Hepatocyte (in vitro differentiated cells): Measurements from ENCODE around the gene WDTC1. TPM values are rescaled to one million over a fixed set of nuclear protein-coding genes. Genes with fewer than 3 reads are reported as not detected.

ENCODE experiments used
- DNase-seq: peaks from one replicate; pipeline ENCODE4 v3.0.0-alpha.2; 2016; ENCODE audit warnings: low spot score
- H2AFZ ChIP-seq: fragments of 200-600 bp; sonication (generic); 2 replicates; pipeline ENCODE4 v1.6.0; 2016; ENCODE audit warnings: antibody characterized with exemption, mild to moderate bottlenecking
- H3K27ac ChIP-seq: fragments of 200-600 bp; sonication (generic); 2 replicates; pipeline ENCODE4 v1.5.1; 2016; ENCODE audit warnings: mild to moderate bottlenecking
- H3K27me3 ChIP-seq: fragments of 200-600 bp; sonication (generic); 2 replicates; pipeline ENCODE4 v1.6.1; 2016
- H3K36me3 ChIP-seq: fragments of 200-600 bp; sonication (generic); replicated peaks from 2 replicates; pipeline ENCODE4 v1.5.1; 2016; ENCODE audit warnings: low read depth; ENCODE audit not compliant: insufficient read depth
- H3K4me1 ChIP-seq: fragments of 200-600 bp; sonication (generic); 2 replicates; pipeline ENCODE4 v1.5.1; 2016; ENCODE audit warnings: mild to moderate bottlenecking, moderate library complexity; ENCODE audit not compliant: insufficient read depth
- H3K4me2 ChIP-seq: fragments of 200-600 bp; sonication (generic); 2 replicates; pipeline ENCODE4 v1.6.0; 2016
- H3K4me3 ChIP-seq: fragments of 200-600 bp; sonication (generic); 2 replicates; pipeline ENCODE4 v1.5.1; 2016; ENCODE audit warnings: mild to moderate bottlenecking
- H3K79me2 ChIP-seq: fragments of 200-600 bp; sonication (generic); 2 replicates; pipeline ENCODE4 v1.6.0; 2017; ENCODE audit warnings: mild to moderate bottlenecking
- H3K9me2 ChIP-seq: fragments of 200-600 bp; sonication (generic); replicated peaks from 2 replicates; pipeline ENCODE4 v1.6.0; 2017; ENCODE audit warnings: mild to moderate bottlenecking; ENCODE audit not compliant: insufficient read depth
- H3K9me3 ChIP-seq: fragments of 200-600 bp; sonication (generic); 2 replicates; pipeline ENCODE4 v1.5.1; 2016; ENCODE audit warnings: low read depth, mild to moderate bottlenecking
- H4K20me1 ChIP-seq: fragments of 200-600 bp; sonication (generic); 2 replicates; pipeline ENCODE4 v1.6.0; 2016; ENCODE audit warnings: mild to moderate bottlenecking; ENCODE audit not compliant: insufficient read depth, poor library complexity, severe bottlenecking
- CTCF ChIP-seq: fragments of 200-600 bp; sonication (generic); IDR thresholded peaks from 2 replicates; pipeline ENCODE4 v1.5.1; 2016; ENCODE audit warnings: antibody characterized with exemption, mild to moderate bottlenecking; ENCODE audit not compliant: poor library complexity
- EZH2 ChIP-seq: fragments of 200-600 bp; sonication (generic); IDR thresholded peaks from 2 replicates; pipeline ENCODE4 v1.6.1; 2016; ENCODE audit warnings: antibody characterized with exemption, mild to moderate bottlenecking, borderline replicate concordance
- EZH2phosphoT487 ChIP-seq: fragments of 200-600 bp; sonication (generic); IDR thresholded peaks from one replicate; pipeline ENCODE4 v1.6.1; 2018; ENCODE audit warnings: antibody characterized with exemption, mild to moderate bottlenecking, low read depth, moderate library complexity; ENCODE audit not compliant: unreplicated experiment, severe bottlenecking
- WGBS: methylation state at CpG from one replicate; pipeline ENCODE4 v1.1.6; 2016; ENCODE audit warnings: low lambda C conversion rate; ENCODE audit errors: missing lambda C conversion rate; 5-methylcytosine and 5-hydroxymethylcytosine counted together
- polyA plus RNA-seq: library from polyadenylated mRNA; unstranded; fragments of >200 nt; fragmentation: Nextera tagmentation; extraction: Ambion mirVana; gene quantifications from 2 replicates; pipeline ENCODE4 v1.2.1, GENCODE V29; 2016
- total RNA-seq: library from RNA; depleted of rRNA; stranded (reverse); fragments of >200 nt; gene quantifications from 2 replicates; pipeline ENCODE4 v1.2.3, GENCODE V29; 2014

WDTC1 gene
- total and polyA plus RNA-seq, 2 experiments from 2014 or later, result 11.0 to 22.8 TPM

DNA sequence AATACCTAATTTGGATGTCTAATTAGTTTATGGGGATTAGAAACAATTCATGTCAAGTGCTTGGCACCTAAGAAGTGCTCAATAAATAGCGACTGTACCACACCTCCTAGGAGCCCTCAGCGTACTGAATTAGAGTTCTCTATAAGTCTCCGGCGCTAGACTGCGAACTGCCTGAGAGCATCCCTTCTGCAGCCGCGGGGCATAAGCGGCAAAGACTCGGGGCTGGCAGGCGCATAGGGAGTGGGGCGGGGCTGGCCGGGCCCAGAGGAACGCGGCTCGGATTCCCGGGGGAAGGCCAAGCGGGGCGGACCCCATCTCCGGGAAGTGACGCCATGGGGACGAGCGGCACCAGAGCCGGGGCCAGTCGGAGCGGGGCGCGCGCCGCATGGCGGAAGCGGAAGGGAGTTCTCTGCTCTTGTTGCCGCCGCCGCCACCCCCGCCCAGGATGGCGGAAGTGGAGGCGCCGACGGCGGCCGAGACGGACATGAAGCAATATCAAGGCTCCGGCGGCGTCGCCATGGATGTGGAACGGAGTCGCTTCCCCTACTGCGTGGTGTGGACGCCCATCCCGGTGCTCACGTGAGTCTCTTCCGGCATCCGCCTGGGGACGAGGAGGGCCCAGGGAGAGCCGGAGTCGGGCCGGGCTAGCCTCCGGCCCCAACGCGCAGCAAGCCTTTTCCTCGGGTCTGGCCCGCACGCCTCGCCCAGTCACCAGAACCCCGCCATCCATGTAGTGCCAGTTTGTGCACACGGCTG lies 87.6 kb downstream of the WDTC1 start, which contains the start of gene TMEM222:
Gene TMEM222 (plus strand): TSS at position 351 of the 756 bp plus-strand sequence. CDS start 35 bp downstream, at position 386.
- Histone ChIP-seq H3K27ac (peak within 1 kb of the TSS; percentile 95), H3K4me2 (peak within 1 kb of the TSS; percentile 90), H2AFZ (peak within 1 kb of the TSS; percentile 96), H3K36me3 (no peaks in the 10 kb centered on the region), H3K9me2 (no peaks in the 10 kb centered on the region), H3K79me2 (peaks cover 47% of the 10 kb centered on the region), H3K4me3 (peak within 1 kb of the TSS; percentile 69), H3K9me3 (no peaks in the 10 kb centered on the region), H4K20me1 (peaks cover 10% of the 10 kb centered on the region), H3K4me1 (peaks cover 11% of the 10 kb centered on the region), H3K27me3 (no peaks in the 10 kb centered on the region)
- TF ChIP-seq EZH2 (no peak), EZH2phosphoT487 (no peak), CTCF (no peak)
- WGBS, result 2% methylated on average over 56 of the region's 67 CpGs
- peak; percentile 98 for DNase-seq

GRCh38 chr1:27322569-27323240 lies 88.3 kb downstream of the WDTC1 start:
- no peak for DNase-seq
- H3K4me1 ChIP-seq, result peaks cover 11% of the 10 kb centered on the region
- no peaks in the 10 kb centered on the region for H3K36me3 ChIP-seq
- peak overlapping the region; percentile 69 for H3K4me3 ChIP-seq
- no peak for TF ChIP-seq EZH2phosphoT487
- TF ChIP-seq CTCF, result no peak
- no peak for TF ChIP-seq EZH2
- no peaks in the 10 kb centered on the region for H3K27me3 ChIP-seq
- peak overlapping the region; percentile 95 for H3K27ac ChIP-seq
- H3K4me2 ChIP-seq, result peak overlapping the region; percentile 81
- WGBS, result 14% methylated on average over 10 of the region's 10 CpGs
- H4K20me1 ChIP-seq, result peaks cover 15% of the 10 kb centered on the region
- H3K9me3 ChIP-seq, result no peaks in the 10 kb centered on the region
- peak overlapping the region; percentile 78 for H2AFZ ChIP-seq
- H3K79me2 ChIP-seq, result peaks cover 54% of the 10 kb centered on the region
- no peaks in the 10 kb centered on the region for H3K9me2 ChIP-seq

DNA sequence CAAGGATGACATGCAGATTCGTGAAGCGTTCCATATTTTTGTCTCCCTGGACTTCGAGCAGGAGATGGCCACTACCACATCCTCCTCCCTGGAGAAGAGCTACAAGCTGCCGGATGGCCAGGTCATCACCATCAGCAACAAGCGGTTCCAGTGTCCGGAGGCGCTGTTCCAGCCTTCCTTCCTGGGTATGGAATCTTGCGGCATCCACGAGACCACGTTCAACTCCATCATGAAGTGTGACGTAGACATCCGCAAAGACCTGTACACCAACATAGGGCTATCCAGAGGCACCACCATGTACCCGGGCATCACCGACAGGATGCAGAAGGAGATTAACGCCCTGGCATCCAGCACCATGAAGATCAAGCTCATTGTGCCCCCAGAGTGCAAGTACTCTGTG lies 90.9 kb downstream of the WDTC1 start:
- H2AFZ ChIP-seq, result no peak overlapping the region
- H3K4me1 ChIP-seq, result peaks cover 11% of the 10 kb centered on the region
- DNase-seq, result no peak
- 97% methylated on average over 15 of the region's 15 CpGs for WGBS
- H4K20me1 ChIP-seq, result peaks cover 28% of the 10 kb centered on the region
- no peak for TF ChIP-seq EZH2phosphoT487
- TF ChIP-seq CTCF, result no peak
- no peak for TF ChIP-seq EZH2
- H3K9me3 ChIP-seq, result no peaks in the 10 kb centered on the region
- H3K9me2 ChIP-seq, result no peaks in the 10 kb centered on the region
- H3K27ac ChIP-seq, result no peak overlapping the region
- no peak overlapping the region for H3K4me3 ChIP-seq
- no peaks in the 10 kb centered on the region for H3K27me3 ChIP-seq
- H3K4me2 ChIP-seq, result no peak overlapping the region
- H3K79me2 ChIP-seq, result peaks cover 80% of the 10 kb centered on the region
- H3K36me3 ChIP-seq, result no peaks in the 10 kb centered on the region
